GM10266 (cell line): ENCODE measurements around the gene UGT1A4.
"Not testable (repeated sequence)": the region's sequence is repeated elsewhere in the genome, so short reads cannot be mapped to it uniquely, and the experiment has no call there.

Source experiments
- DNase-seq: peaks from one replicate; pipeline ENCODE4 v3.0.0; 2012; ENCODE audit errors: extremely low spot score
- TF ChIP-seq, protein P1 (sequence below): IDR thresholded peaks from 2 replicates; pipeline ENCODE4 v1.5.1; 2012; ENCODE audit warnings: mild to moderate bottlenecking, low read depth; ENCODE audit not compliant: control insufficient read depth, insufficient read depth; ENCODE audit errors: missing control alignments

The UGT1A4 gene

DNA sequence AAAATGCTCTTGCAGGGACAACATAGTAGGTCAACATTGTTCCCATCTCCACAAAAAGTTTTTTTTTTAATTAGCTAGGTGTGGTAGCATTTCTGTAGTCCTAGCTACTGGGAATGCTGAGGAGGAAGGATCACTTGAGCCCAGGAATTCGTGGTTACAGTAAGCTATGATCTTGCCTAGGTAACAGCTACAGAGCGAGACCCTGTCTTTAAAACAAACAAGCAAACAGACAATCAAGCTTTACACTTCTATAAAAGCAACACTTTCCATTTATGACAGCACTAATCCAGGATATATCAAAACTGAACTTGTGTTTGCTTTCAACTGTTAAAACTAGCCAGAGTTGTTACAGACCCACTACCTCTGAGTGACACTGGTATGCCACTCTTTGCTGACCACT lies 22.3 kb downstream of the UGT1A4 start:
- DNase-seq: no peak
- TF ChIP-seq, protein P1, sequence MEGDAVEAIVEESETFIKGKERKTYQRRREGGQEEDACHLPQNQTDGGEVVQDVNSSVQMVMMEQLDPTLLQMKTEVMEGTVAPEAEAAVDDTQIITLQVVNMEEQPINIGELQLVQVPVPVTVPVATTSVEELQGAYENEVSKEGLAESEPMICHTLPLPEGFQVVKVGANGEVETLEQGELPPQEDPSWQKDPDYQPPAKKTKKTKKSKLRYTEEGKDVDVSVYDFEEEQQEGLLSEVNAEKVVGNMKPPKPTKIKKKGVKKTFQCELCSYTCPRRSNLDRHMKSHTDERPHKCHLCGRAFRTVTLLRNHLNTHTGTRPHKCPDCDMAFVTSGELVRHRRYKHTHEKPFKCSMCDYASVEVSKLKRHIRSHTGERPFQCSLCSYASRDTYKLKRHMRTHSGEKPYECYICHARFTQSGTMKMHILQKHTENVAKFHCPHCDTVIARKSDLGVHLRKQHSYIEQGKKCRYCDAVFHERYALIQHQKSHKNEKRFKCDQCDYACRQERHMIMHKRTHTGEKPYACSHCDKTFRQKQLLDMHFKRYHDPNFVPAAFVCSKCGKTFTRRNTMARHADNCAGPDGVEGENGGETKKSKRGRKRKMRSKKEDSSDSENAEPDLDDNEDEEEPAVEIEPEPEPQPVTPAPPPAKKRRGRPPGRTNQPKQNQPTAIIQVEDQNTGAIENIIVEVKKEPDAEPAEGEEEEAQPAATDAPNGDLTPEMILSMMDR: no peak

DNA sequence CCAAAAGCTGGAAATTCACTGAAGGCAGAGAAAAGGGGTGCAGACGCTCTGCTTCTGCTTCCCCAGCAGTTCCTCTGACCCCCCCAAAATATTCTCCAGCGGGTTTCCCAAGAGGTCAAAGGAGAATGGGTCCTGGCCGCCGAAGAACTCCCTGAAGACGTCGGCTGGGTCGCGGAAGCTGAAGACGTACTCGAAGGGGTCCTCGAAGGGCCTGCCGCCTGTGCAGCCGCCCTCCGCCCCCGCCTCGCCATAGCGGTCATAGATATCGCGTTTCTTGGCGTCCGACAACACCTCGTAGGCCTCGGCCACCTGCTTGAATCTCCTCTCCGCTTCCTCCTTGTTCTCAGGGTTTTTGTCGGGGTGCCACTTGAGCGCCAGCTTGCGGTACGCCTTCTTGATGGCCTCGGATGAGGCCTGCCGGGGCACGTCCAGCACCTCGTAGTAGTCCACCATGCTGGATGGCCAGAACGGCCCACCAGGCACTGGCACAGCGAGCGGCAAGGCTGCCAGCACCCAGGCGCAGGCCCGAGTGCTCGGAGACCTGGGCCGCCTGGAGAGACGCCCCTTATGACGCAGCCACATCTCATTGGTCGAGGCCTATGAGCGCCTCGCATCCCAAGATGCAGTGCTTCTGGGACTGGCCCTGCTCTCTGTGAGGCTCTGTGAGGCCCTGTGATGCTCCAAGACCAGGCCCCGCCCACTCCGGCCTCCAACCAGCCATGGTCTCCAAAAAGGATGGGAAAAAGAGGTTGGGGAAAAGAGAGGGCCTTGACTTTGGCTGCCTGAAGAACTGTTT lies 25.1 kb downstream of the UGT1A4 start:
- TF ChIP-seq, protein P1: no peak
- no peak for DNase-seq

DNA sequence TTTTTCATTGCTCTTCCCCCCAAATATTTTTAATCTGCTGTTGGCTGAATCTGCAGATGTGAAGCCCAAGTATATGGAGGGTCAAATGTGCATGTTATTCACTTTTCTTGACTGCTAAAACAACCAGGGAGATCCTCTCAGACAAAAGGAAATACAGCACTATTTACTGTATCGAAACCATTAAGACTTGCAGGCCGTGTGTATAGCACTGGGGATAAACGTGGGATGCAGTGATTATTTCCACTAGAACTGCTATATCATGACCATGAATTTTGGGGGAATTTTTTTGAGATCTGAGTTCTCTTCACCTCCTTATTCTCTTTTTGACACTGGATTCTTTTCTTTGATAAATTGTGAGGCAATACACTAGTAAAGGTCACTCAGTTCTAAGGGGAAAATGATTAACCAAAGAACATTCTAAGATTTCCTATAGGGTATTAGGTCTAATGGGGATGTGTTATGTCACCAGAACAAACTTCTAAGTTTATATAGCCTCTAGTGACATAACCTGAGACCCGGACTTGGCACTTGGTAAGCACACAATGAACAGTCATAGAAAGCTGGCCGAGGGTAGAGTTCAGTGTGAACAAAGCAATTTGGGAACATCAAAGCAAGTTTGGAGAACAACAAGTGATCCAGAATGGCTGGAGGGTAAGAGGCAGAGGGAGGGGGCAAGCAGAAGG lies 26.7 kb downstream of the UGT1A4 start:
- no peak for DNase-seq
- TF ChIP-seq, protein P1: no peak

DNA sequence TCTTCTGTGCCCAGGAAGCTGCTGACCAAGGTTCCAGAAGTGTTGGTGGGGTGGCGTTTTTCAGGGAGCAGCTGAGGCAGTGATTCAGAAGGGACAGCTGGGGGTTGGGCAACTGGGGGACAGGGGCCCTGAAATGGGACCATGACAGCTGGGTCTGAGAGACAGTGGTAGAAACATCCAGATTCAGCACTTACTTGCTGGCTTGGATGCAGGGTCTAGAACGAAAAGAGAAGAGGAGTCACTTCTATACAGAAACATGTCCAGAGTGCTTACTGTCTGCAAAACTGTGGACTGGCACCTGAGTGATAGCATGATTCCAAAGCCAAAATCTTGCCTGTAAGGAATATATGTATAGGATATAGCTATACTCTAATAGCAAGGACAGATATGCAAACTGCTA lies 27.3 kb downstream of the UGT1A4 start:
- not testable (repeated sequence) for DNase-seq

DNA sequence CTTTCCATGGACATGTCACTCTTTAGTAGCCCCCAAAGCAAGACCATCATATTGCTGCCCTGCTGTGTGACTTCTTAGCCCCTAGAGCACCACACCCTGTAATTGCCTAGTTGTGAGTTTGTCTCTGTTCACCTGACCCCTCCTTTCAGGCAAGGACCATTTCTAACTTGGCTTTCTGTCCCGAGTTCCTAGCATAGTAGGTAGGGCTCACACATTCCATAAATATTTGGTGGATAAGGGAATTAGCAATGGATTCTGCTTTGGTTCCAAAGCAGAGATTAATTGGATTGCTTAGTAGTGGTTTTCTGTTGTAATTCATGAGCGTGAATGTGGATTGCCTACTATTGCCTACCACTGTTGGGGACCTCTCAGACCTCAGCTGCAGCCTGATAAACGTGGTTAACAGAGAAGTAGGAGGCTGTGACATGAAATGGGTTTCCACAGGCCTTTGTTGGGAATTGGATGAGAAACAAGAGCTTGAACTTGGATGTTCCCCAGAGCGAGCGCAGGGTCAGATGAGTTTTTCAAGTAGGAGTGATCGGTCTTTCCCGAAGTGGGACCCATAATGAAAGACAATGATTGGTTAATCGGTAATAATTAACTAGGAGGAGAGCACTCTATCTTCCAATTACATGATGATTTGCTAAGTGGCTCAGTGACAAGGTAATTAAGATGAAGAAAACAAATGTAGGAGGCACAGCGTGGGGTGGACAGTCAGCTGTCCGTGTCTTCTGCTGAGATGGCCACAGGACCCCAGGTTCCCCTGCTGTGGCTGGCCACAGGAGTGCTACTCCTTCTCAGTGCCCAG lies 28.1 kb downstream of the UGT1A4 start:
- TF ChIP-seq, protein P1: no peak
- DNase-seq: no peak

DNA sequence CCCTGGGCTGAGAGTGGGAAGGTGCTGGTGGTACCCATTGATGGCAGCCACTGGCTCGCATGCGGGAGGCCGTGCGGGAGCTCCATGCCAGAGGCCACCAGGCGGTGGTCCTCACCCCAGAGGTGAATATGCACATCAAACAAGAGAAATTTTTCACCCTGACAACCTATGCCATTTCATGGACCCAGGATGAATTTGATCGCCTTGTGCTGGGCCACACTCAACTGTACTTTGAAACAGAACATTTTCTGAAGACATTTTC lies 28.7 kb downstream of the UGT1A4 start:
- no peak for DNase-seq

DNA sequence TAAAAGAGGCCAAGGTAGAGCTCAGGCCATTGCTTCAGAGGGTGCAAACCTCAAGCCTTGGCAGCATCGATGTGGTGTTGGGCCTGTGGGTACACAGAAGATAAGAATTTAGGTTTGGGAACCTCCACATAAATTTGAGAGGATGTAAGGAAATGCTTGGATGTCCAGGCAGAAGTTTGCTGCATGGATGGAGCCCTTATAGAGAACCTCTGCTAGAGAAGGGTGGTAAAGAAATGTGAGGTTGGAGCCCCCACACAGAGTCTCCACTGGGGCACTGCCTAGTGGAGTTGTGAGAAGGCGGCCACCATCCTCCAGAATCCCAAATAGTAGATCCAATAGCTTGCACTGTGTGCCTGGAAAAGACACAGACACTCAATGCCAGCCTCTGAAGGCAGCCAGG lies 32.2 kb downstream of the UGT1A4 start:
- not testable (repeated sequence) for DNase-seq

More for the DNA sequence above, 28.7 kb downstream of the UGT1A4 start:
- TF ChIP-seq, protein P1: no peak

DNA sequence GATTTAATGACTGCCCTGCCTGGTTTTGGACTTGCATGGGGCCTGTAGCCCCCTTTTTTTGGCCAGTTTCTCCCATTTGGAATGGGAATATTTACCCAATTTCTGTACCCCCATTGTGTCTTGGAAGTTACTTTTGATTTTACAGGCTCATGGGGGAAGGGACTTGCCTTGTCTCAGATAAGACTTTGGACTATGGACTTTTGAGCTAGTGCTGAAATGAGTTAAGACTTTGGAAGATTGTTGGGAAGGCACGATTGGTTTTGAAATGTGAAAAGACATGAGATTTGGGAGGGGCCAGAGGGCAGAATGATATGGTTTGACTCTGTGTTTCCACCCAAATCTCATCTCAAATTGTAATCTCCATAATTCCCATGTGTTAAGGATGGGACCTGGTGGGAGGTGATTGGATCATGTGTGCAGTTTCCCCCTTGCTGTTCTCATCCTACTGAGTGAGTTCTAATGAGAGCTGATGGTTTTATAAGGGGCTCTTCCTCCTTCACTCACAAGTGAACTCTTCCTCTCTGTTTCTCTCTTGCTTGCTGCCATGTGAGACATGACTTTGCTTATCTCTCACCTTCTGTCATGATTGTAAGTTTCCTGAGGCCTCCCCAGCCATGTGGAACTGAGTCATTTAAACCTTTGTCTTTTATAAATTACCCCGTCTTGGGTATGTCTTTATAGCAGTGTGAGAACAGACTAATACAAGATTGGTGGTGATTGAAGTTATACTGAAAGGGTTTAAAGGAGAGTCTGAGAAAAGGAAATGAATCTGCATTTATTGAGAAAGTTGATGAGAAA lies 32.9 kb downstream of the UGT1A4 start:
- DNase-seq: not testable (repeated sequence)
